ENCODE results near the gene ATXN7L2. TPM values are rescaled to one million over a fixed set of nuclear protein-coding genes. Genes with fewer than 3 reads are reported as not detected.

Gene ATXN7L2
- total and polyA plus RNA-seq, 2 of the 8 experiments (the other 6 are each of a cell fraction or from before 2014, with no cell fraction given), result 8.1 to 9.3 TPM

DNA sequence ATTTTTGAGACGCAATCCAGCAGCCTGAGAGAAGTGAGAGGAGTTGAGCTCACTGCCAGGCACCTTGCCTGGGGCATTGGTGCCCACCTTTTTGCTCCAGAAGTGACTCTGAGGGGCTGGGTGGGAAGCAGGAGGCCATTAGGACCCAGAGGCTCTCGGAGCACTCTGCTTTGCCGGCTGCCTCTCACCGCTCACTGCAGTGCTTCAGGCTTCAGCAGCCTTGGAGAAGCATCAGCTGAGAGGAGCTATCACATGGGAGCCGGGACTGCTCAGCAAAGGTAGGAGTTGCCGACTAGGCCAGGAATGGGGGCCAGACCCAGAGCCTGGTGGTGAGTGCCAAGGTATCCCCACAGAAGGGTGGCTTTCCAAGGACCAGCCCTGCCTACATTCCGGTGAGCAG, 56.0 kb downstream of the ATXN7L2 start, which contains the start of gene GPR61:
Gene GPR61 (plus strand): TSS at position 197 of the 400 bp plus-strand sequence. CDS start 3,151 bp downstream, outside the sequence.
- DNase-seq (ENCODE audit: low read depth in 1 of 2, low spot score in 2 of 2) (peak in 1 of 2 experiments; percentile 41), FAIRE-seq (no peak)
- no peak within 1 kb of the TSS for H3K9ac ChIP-seq (replicated peaks in 1 of 4; ENCODE audit: extremely low read depth in 1 of 4, low read depth in 3 of 4, low read length in 3 of 4)
- no peak within 1 kb of the TSS; the same call in 1 of the 2 replicates for H4K8ac ChIP-seq (ENCODE audit: extremely low read depth, insufficient read depth, low read length)
- peak within 1 kb of the TSS; percentile 10; the same call in 1 of the 2 replicates for H2AFZ ChIP-seq (ENCODE audit: low read length)
- no peak for TF ChIP-seq POLR2A (IDR thresholded peaks at IDR 0.05; ENCODE audit: control extremely low read depth in 1 of 2, low read depth in 2 of 2, low read length in 2 of 2)
- peak; percentile 85 for TF ChIP-seq FOSL1 (IDR thresholded peaks at IDR 0.05; ENCODE audit: insufficient read depth, low read depth, low read length)
- peaks cover 0 to 2% (median 0%) of the 10 kb centered on the region in 4 experiments; a peak in 1 of 7 replicates for H3K27me3 ChIP-seq (replicated peaks in 1 of 4; ENCODE audit: control insufficient read depth in 3 of 4, extremely low read depth in 1 of 4, insufficient read depth in 3 of 4, low read length in 3 of 4)
- H3K9me3 ChIP-seq (ENCODE audit: insufficient read depth in 2 of 2, low read depth in 1 of 2, low read length in 1 of 2), result no peaks in the 10 kb centered on the region
- no peak within 1 kb of the TSS for H3K27ac ChIP-seq (ENCODE audit: low read depth, low read length)
- POLR2A ChIA-PET (ENCODE audit: partially characterized antibody), result interaction anchor here (1.2 to 2.2 kb wide), 2 partner anchors 9 to 50 kb away, joined by 4 to 6 read pairs; partner anchors contain the start of gene GNAI3
- CTCF ChIA-PET (ENCODE audit: partially characterized antibody), result interaction anchor here (0.6 to 26.3 kb wide), 6 partner anchors 6 to 381 kb away, joined by 3 to 1755 read pairs (median 4); partner anchors contain the start of genes AMIGO1, ATXN7L2 and CYB561D1
- peak within 1 kb of the TSS; percentile 7 to 33; a peak in 2 of 4 replicates for H3K4me2 ChIP-seq (ENCODE audit: insufficient read depth in 1 of 2, low read depth in 2 of 2, low read length in 2 of 2)
- no peak within 1 kb of the TSS; the same call in 1 of the 2 replicates for H2BK12ac ChIP-seq (ENCODE audit: low read depth, low read length)
- no peak within 1 kb of the TSS for H3K23ac ChIP-seq (ENCODE audit: insufficient read length)
- no peak within 1 kb of the TSS for H3K14ac ChIP-seq (ENCODE audit: insufficient read length)
- no peak within 1 kb of the TSS for H2BK120ac ChIP-seq (replicated peaks; ENCODE audit: low read depth, low read length)
- H3K36me3 ChIP-seq (ENCODE audit: control insufficient read depth in 2 of 4, insufficient read depth in 4 of 4, low read length in 3 of 4), result no peaks in the 10 kb centered on the region
- H3K79me1 ChIP-seq (ENCODE audit: low read depth, low read length), result no peaks in the 10 kb centered on the region; the same call in 1 of the 2 replicates
- no peak within 1 kb of the TSS; the same call in 1 of the 2 replicates for H3K18ac ChIP-seq (ENCODE audit: extremely low read depth, low read length)
- H4K20me1 ChIP-seq (replicated peaks in 1 of 2; ENCODE audit: control insufficient read depth in 1 of 2, insufficient read depth in 2 of 2, low read length in 2 of 2), result no peaks in the 10 kb centered on the region
- no peak within 1 kb of the TSS for H2AK5ac ChIP-seq (ENCODE audit: low read depth, low read length)
- no peak within 1 kb of the TSS for H2BK5ac ChIP-seq (ENCODE audit: low read depth, low read length)
- H4K5ac ChIP-seq (ENCODE audit: insufficient read length, low read depth, low read length), result no peak within 1 kb of the TSS
- no peaks in the 10 kb centered on the region for H3K79me2 ChIP-seq (ENCODE audit: control insufficient read depth in 1 of 2, insufficient read depth in 2 of 2, low read length in 2 of 2)
- H2BK20ac ChIP-seq (ENCODE audit: low read length), result 0 out of 2 replicates have a peak within 1 kb of the TSS, but pooled peaks have one; percentile 32
- H3K56ac ChIP-seq (replicated peaks; ENCODE audit: insufficient read length, low read depth, low read length), result no peak within 1 kb of the TSS
- peaks cover 0 to 3% (median 1%) of the 10 kb centered on the region in 4 experiments; a peak in 2 of 7 replicates for H3K4me1 ChIP-seq (replicated peaks in 1 of 4; ENCODE audit: control insufficient read depth in 3 of 4, insufficient read depth in 4 of 4, low read length in 3 of 4)
- peak within 1 kb of the TSS; percentile 18; the same call in 1 of the 2 replicates for H2BK15ac ChIP-seq (ENCODE audit: low read length)
- H4K91ac ChIP-seq (replicated peaks; ENCODE audit: insufficient read length, low read length), result no peak within 1 kb of the TSS
- peak within 1 kb of the TSS in 1 of 4 experiments; percentile 9; a peak in 2 of 8 replicates for H3K4me3 ChIP-seq (ENCODE audit: extremely low read depth in 1 of 4, insufficient read depth in 2 of 4, low read depth in 3 of 4, low read length in 4 of 4)
- H3K4ac ChIP-seq (replicated peaks; ENCODE audit: insufficient read length, low read depth, low read length), result no peak within 1 kb of the TSS
- no peaks in the 10 kb centered on the region; the same call in 1 of the 2 replicates for H3K23me2 ChIP-seq (ENCODE audit: low read depth, low read length)
- 66% methylated on average over 7 of the region's 7 CpGs; no CpG with 5 or more reads in 1 of the 2 experiments for WGBS, 2 experiments (ENCODE audit: extremely low coverage in 1 of 2, insufficient coverage in 1 of 2, insufficient read length in 1 of 2, insufficient replicate concordance in 2 of 2, low coverage in 1 of 2, low lambda C conversion rate in 2 of 2, missing lambda C conversion rate in 1 of 2)
